Trophoblast cell (in vitro differentiated cells and primary cell): Measurements from ENCODE around the gene COQ5.

ENCODE experiments used
- DNase-seq, 2 donors: peaks; one replicate each; pipeline ENCODE4 v3.0.0-alpha.2; 2016
- H2AFZ ChIP-seq: 2 replicates; pipeline ENCODE4 v1.6.1; 2013; ENCODE audit warnings: low read length, moderate library complexity, mild to moderate bottlenecking; ENCODE audit not compliant: insufficient read depth, poor library complexity
- H2AK5ac ChIP-seq: 2 replicates; pipeline ENCODE4 v1.6.1; 2013; ENCODE audit warnings: mild to moderate bottlenecking, low read length
- H2BK120ac ChIP-seq: 2 replicates; pipeline ENCODE4 v1.6.1; 2013; ENCODE audit warnings: low read length, mild to moderate bottlenecking, moderate library complexity; ENCODE audit not compliant: insufficient read depth, poor library complexity
- H2BK12ac ChIP-seq: 2 replicates; pipeline ENCODE4 v1.6.1; 2013; ENCODE audit warnings: mild to moderate bottlenecking, low read length, moderate library complexity
- H2BK5ac ChIP-seq: 2 replicates; pipeline ENCODE4 v1.6.1; 2013; ENCODE audit warnings: low read length, low read depth, moderate library complexity, mild to moderate bottlenecking; ENCODE audit not compliant: poor library complexity
- H3K14ac ChIP-seq: 2 replicates; pipeline ENCODE4 v1.6.1; 2013; ENCODE audit warnings: mild to moderate bottlenecking, low read length
- H3K18ac ChIP-seq: 2 replicates; pipeline ENCODE4 v1.6.1; 2013; ENCODE audit warnings: mild to moderate bottlenecking, low read length
- H3K23ac ChIP-seq: 2 replicates; pipeline ENCODE4 v1.6.1; 2013; ENCODE audit warnings: low read length
- H3K27ac ChIP-seq: 2 replicates; pipeline ENCODE4 v1.5.1; 2013; ENCODE audit warnings: low read depth, mild to moderate bottlenecking, inconsistent platforms, low read length, moderate library complexity
- H3K27me3 ChIP-seq: 2 replicates; pipeline ENCODE4 v1.6.1; 2013; ENCODE audit warnings: inconsistent platforms, mild to moderate bottlenecking, low read length, moderate library complexity; ENCODE audit not compliant: insufficient read depth
- H3K36me3 ChIP-seq, 2 experiments: 1 replicate in 1 of 2; 2 replicates in 1 of 2; pipeline ENCODE4 v1.6.1; 2013; ENCODE audit warnings: low read length in 2 of 2, mild to moderate bottlenecking in 2 of 2, moderate library complexity in 1 of 2; ENCODE audit not compliant: insufficient read depth in 2 of 2, control insufficient read depth in 1 of 2
- H3K4ac ChIP-seq: 2 replicates; pipeline ENCODE4 v1.6.1; 2013; ENCODE audit warnings: low read depth, mild to moderate bottlenecking, low read length, moderate library complexity
- H3K4me1 ChIP-seq, 2 experiments: 1 replicate in 1 of 2; 2 replicates in 1 of 2; pipeline ENCODE4 v1.6.1; 2013; ENCODE audit warnings: low read length in 2 of 2, mild to moderate bottlenecking in 2 of 2, moderate library complexity in 1 of 2; ENCODE audit not compliant: insufficient read depth in 2 of 2, control insufficient read depth in 1 of 2
- H3K4me2 ChIP-seq: 2 replicates; pipeline ENCODE4 v1.6.1; 2013; ENCODE audit warnings: inconsistent platforms, mild to moderate bottlenecking, low read length, moderate library complexity
- H3K4me3 ChIP-seq: 2 replicates; pipeline ENCODE4 v1.5.1; 2013; ENCODE audit warnings: mild to moderate bottlenecking, low read depth, low read length, inconsistent platforms
- H3K79me1 ChIP-seq: one replicate; pipeline ENCODE4 v1.6.1; 2013; ENCODE audit warnings: low read length
- H3K79me2 ChIP-seq: 2 replicates; pipeline ENCODE4 v1.6.1; 2013; ENCODE audit warnings: low read length, mild to moderate bottlenecking; ENCODE audit not compliant: control insufficient read depth, insufficient read depth, poor library complexity
- H3K9ac ChIP-seq: 2 replicates; pipeline ENCODE4 v1.6.1; 2013; ENCODE audit warnings: mild to moderate bottlenecking, low read length
- H3K9me3 ChIP-seq: 2 replicates; pipeline ENCODE4 v1.6.1; 2013; ENCODE audit warnings: low read depth, mild to moderate bottlenecking, control low read depth, inconsistent platforms, low read length; ENCODE audit not compliant: insufficient read depth
- H4K12ac ChIP-seq: 2 replicates; pipeline ENCODE4 v1.6.1; 2013; ENCODE audit warnings: low read depth, mild to moderate bottlenecking, low read length, moderate library complexity
- H4K8ac ChIP-seq: 2 replicates; pipeline ENCODE4 v1.6.1; 2013; ENCODE audit warnings: low read depth, mild to moderate bottlenecking, low read length, moderate library complexity
- H4K91ac ChIP-seq: one replicate; pipeline ENCODE4 v1.6.1; 2013; ENCODE audit warnings: low read depth, mild to moderate bottlenecking, low read length, moderate library complexity
- WGBS: extraction: QIAGEN DNeasy Blood & Tissue Kit; methylation state at CpG from one replicate; pipeline ENCODE4 v1.1.7; 2013; ENCODE audit warnings: missing lambda C conversion rate; ENCODE audit not compliant: insufficient read length, insufficient coverage; ENCODE audit errors: extremely low coverage; 5-methylcytosine and 5-hydroxymethylcytosine counted together

The COQ5 gene

DNA sequence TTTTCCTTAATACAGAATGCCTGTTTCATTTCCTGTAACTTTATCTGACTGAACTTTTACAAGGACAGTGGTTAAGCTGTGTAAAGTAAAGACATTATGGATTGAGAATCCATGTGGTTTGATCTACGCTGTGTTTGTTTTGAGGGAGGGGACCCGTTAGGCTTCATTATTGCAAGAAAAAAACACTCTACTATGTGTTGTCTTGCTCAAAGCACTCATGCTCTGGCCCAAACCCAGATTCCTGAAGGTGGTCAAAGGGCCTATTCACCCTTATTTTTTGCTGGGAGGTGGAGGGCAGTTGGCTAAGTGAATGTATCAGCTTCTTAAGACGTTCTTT, 17.1 kb upstream of the COQ5 start:
- WGBS: no CpG with 5 or more reads among the region's 3 CpGs
- Histone ChIP-seq H3K79me2 (peaks cover 10% of the 10 kb centered on the region), H3K23ac (no peak overlapping the region), H3K27ac (no peak overlapping the region), H3K4ac (no peak overlapping the region), H2AK5ac (no peak overlapping the region), H2BK12ac (no peak overlapping the region), H2BK120ac (no peak overlapping the region), H3K14ac (no peak overlapping the region), H3K9me3 (no peaks in the 10 kb centered on the region), H3K18ac (no peak overlapping the region), H2AFZ (no peak overlapping the region), H3K4me1 (peaks cover 0 to 6% of the 10 kb centered on the region in 2 experiments), H4K91ac (no peak overlapping the region), H3K27me3 (no peaks in the 10 kb centered on the region), H3K36me3 (peaks cover 13 to 27% of the 10 kb centered on the region in 2 experiments), H4K12ac (no peak overlapping the region), H3K4me2 (no peak overlapping the region), H4K8ac (no peak overlapping the region), H2BK5ac (no peak overlapping the region), H3K4me3 (no peak overlapping the region), H3K9ac (no peak overlapping the region), H3K79me1 (no peaks in the 10 kb centered on the region)
- DNase-seq: no peak

DNA sequence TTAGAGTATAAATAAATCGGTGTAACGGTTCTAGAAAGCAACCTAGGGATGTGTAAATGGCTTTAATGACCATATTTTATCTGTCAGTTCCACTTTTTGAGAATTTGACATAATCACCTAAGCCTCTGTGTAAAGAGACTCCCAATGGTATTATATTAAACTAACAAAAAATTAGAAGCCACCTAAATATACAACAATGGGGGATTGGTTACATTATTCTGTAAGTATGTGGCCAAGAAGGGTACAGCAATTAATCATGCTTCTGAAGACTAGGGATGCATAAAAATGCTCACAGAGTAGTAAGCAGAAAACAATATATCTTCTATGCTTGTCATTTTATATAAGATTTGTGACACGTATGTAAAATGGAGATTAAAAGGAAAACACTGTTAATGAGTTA, 15.7 kb upstream of the COQ5 start:
- Histone ChIP-seq H3K23ac (no peak overlapping the region), H2BK5ac (no peak overlapping the region), H3K4me3 (no peak overlapping the region), H4K91ac (no peak overlapping the region), H3K4me1 (peaks cover 0 to under 1% of the 10 kb centered on the region in 2 experiments), H3K79me1 (no peaks in the 10 kb centered on the region), H3K27ac (no peak overlapping the region), H3K79me2 (peaks cover 11% of the 10 kb centered on the region), H4K8ac (no peak overlapping the region), H3K9me3 (no peaks in the 10 kb centered on the region), H3K18ac (no peak overlapping the region), H3K4ac (no peak overlapping the region), H3K27me3 (no peaks in the 10 kb centered on the region), H2BK120ac (no peak overlapping the region), H2AFZ (no peak overlapping the region), H3K9ac (no peak overlapping the region), H3K4me2 (no peak overlapping the region), H3K36me3 (peaks cover 12 to 27% of the 10 kb centered on the region in 2 experiments), H4K12ac (no peak overlapping the region), H3K14ac (no peak overlapping the region), H2BK12ac (no peak overlapping the region), H2AK5ac (no peak overlapping the region)
- DNase-seq: no peak
- no CpG with 5 or more reads among the region's 3 CpGs for WGBS

DNA sequence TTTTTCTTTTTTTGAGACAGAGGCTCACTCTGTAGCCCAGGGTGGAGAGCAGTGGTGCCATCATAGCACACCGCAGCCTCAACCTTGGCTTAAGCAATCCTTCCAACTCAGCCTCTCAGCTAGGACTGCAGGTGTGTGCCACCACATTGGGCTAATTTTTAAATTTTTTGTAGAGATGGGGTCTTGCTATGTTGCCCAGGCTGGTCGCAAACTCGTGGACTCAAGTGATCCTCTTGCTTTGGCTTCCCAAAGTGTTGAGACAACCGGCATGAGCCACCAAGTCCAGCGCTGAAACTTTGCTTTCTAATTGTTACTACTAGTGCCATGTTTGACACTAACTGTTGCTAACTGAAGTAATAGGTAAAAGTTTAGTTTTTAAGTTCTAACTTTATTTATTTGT, 13.2 kb upstream of the COQ5 start:
- no peak overlapping the region for H3K4me2 ChIP-seq
- peaks cover 10 to 11% of the 10 kb centered on the region in 2 experiments for H3K36me3 ChIP-seq
- H3K4me1 ChIP-seq: peaks cover 0 to under 1% of the 10 kb centered on the region in 2 experiments
- H3K4ac ChIP-seq: peak overlapping the region; percentile 98
- no peaks in the 10 kb centered on the region for H3K27me3 ChIP-seq
- H3K79me2 ChIP-seq: peaks cover 15% of the 10 kb centered on the region
- no peak overlapping the region for H2BK120ac ChIP-seq
- DNase-seq: no peak
- H3K18ac ChIP-seq: no peak overlapping the region
- H3K9me3 ChIP-seq: no peaks in the 10 kb centered on the region
- H2BK12ac ChIP-seq: no peak overlapping the region
- H4K91ac ChIP-seq: no peak overlapping the region
- no peak overlapping the region for H3K27ac ChIP-seq
- no peak overlapping the region for H2BK5ac ChIP-seq
- H3K23ac ChIP-seq: no peak overlapping the region
- H2AFZ ChIP-seq: no peak overlapping the region
- no peak overlapping the region for H4K8ac ChIP-seq
- H3K14ac ChIP-seq: no peak overlapping the region
- no peak overlapping the region for H3K4me3 ChIP-seq
- no peak overlapping the region for H4K12ac ChIP-seq
- H2AK5ac ChIP-seq: no peak overlapping the region
- H3K9ac ChIP-seq: no peak overlapping the region
- WGBS: no CpG with 5 or more reads among the region's 5 CpGs
- H3K79me1 ChIP-seq: no peaks in the 10 kb centered on the region

DNA sequence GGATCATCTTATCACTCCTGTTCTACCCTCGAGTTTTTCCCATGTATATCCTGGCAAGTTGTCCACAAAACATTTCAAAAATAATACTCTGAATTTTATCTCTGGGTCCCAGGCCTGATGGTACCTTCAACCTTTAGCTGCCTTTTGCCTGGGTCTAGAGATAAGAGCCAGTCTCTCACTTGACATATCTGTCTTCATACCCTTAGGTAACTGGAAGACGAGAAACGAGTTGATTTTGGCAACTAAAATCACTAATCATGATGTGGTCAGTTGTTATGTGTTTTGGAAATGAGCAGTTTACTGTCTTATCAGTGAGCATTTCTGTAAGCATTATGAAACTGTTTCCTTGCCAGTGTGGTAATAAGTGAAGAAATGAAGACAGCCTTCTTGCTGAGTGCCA, 11.5 kb upstream of the COQ5 start:
- no peak overlapping the region for H2BK5ac ChIP-seq
- no peak overlapping the region for H3K9ac ChIP-seq
- H2AFZ ChIP-seq: no peak overlapping the region
- no peak overlapping the region for H2AK5ac ChIP-seq
- H3K4me2 ChIP-seq: no peak overlapping the region
- H3K79me2 ChIP-seq: peaks cover 20% of the 10 kb centered on the region
- H3K14ac ChIP-seq: no peak overlapping the region
- DNase-seq: peak in 1 of 2 donors; percentile 44
- peaks cover 6 to 13% of the 10 kb centered on the region in 2 experiments for H3K36me3 ChIP-seq
- no peak overlapping the region for H3K4ac ChIP-seq
- no peaks in the 10 kb centered on the region for H3K27me3 ChIP-seq
- H4K12ac ChIP-seq: no peak overlapping the region
- no peak overlapping the region for H4K8ac ChIP-seq
- H4K91ac ChIP-seq: no peak overlapping the region
- no peak overlapping the region for H3K18ac ChIP-seq
- no peak overlapping the region for H2BK120ac ChIP-seq
- H3K23ac ChIP-seq: no peak overlapping the region
- peaks cover 6% of the 10 kb centered on the region in 2 experiments for H3K4me1 ChIP-seq
- no peaks in the 10 kb centered on the region for H3K9me3 ChIP-seq
- no peak overlapping the region for H3K4me3 ChIP-seq
- no peak overlapping the region for H3K27ac ChIP-seq
- no peak overlapping the region for H2BK12ac ChIP-seq
- H3K79me1 ChIP-seq: no peaks in the 10 kb centered on the region
- no CpG with 5 or more reads among the region's 3 CpGs for WGBS
